NCI-H748 (cell line): Measurements from ENCODE around the gene CLEC3B.
"Not testable (repeated sequence)": the region's sequence is repeated elsewhere in the genome, so short reads cannot be mapped to it uniquely, and the experiment has no call there.

Experiments used
- DNase-seq: peaks from one replicate; lab custom pipeline; 2025; ENCODE audit not compliant: unreplicated experiment; lab: John Stamatoyannopoulos, UW

The CLEC3B gene

GRCh38 chr3:45064512-45065372 is 38.6 kb downstream of the CLEC3B start:
- no peak for DNase-seq

DNA sequence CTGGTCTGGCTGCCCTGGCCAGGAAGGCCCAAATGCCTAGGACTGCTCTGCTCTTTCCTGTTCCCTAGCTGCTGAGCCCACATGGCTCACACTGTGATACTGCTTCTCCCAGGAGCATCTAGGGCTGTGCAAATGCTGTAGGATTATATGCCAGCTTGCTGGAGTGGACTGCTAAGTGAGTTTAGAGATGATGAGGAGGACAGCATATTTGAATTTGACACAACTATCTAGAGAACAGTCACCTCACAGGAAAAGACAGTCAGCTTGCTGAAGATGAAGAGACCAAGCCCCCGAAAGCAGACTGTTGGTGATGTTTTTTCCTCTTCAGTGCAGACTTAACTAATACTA is 39.2 kb downstream of the CLEC3B start:
- DNase-seq, result no peak

DNA sequence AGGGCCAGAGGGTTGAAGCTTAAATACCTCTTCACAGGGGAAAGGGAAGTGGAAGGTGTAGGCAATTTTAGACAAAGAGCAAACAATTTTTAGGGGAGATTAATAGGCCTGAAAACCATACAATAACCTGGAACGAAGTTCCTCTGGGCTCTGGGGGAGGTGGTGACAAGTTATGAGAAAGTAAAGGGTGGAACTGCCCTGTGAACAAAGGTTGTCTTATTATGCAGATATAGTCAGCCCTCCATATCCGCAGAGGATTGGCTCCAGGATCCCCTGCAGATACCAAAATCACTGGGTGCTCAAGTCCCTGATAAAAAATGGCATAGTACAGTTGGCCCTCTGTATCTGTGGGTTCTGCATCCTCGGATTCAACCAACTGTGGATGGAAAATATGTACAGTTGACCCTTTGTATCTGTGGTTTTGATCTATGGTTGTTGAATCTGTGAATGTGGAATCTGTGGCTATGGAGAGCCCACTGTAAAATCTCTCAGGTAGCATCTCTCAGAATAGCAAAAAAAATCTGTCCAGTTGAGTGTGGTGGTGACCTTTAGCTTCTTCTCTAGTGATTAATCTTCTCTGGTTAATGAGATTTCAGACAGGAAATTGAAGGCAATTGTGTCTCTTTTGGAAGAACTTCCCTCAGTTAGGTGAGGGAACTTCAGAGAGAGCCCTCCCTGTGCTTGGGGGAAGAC is 40.2 kb downstream of the CLEC3B start:
- no peak for DNase-seq

GRCh38 chr3:45067486-45067885 is 41.4 kb downstream of the CLEC3B start:
- DNase-seq, result no peak

- peak; percentile 55 for DNase-seq
Observed at GRCh38 chr3:45067941-45068340, 41.8 kb downstream of the CLEC3B start.

DNA sequence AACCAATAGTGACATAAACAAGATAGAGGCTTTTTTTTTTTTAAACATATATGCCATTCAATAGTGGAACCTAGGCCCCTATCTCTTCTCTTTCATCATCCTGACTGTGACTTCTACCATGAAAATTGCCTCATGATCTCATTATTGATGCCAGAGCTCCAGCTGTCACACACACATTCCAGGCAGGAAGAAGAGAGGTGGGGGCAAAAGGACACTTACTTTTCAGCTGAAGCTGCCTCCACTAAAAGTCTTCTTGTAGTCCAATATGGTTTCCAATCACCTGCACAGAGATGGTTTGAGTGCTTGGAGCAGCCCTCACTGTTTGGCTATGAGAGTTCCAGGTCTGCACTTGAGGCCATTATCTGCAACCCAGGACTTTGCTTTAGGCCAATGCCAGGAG is 45.0 kb downstream of the CLEC3B start:
- no peak for DNase-seq

GRCh38 chr3:45075821-45076625 is 49.9 kb downstream of the CLEC3B start:
- DNase-seq, result no peak

DNA sequence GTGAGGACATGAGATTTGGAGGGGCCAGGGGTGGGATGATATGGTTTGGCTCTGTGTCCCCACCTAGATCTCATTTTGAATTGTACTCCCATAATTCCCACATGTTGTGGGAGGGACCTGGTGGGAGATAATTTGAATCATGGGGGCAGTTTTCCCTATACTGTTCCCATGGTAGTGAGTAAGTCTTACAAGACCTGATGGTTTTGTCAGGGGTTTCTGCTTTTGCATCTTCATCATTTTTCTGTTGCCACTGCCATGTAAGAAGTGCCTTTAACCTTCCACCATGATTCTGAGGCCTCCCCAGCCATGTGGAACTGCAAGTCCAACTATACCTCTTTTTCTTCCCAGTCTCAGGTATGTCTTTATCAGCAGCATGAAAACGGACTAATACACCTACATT is 52.2 kb downstream of the CLEC3B start:
- not testable (repeated sequence) for DNase-seq

DNA sequence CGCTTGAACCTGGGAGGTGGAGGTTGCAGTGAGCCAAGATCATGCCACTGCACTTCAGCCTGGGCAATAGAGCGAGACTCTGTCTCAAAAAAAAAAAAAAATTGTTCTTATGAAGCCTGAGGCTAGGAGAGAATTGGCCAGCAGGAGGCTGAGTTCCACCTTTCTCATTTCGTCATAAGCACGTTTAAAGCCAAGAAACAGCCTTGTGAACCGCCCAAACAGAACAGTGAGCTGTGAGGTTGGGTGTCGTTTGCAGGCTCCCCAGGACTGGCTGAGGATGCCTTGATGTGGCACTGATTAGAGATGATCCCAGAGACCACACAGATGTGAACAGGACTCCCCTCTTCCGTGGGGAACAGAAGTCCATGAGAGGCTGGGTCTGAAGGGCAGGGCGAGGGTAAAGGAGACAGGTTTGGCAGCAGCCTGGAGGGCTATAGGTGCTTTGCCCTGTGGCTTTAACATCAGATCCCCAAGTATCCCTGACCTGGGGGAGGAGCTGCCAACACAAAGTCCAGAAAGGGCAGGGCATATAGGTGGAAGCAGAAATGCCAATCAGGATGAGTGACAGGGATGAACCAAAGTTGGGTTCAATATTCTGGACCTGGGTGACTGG is 52.9 kb downstream of the CLEC3B start:
- DNase-seq, result no peak

GRCh38 chr3:45079715-45080114 is 53.6 kb downstream of the CLEC3B start:
- DNase-seq, result no peak

DNA sequence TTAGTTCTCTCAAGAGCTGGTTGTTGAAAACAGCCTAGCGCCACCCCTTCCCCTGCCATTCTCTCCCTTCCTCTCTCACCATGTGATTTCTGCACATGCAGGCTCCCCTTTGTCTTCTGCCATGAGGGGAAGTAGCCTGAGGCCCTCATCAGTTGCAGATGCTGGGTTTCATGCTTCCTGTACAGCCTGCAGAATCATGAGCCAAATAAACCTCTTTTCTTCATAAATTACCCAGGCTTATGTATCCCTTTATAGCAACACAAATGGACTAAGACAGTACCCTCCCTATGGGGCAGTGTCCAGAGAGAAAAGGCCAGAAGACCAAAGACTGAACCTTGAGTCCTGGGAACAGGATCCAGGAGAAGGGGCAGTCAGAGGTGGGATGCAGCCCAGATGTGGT is 54.7 kb downstream of the CLEC3B start:
- no peak for DNase-seq

GRCh38 chr3:45081506-45082141 is 55.5 kb downstream of the CLEC3B start:
- DNase-seq, result no peak

- DNase-seq, result no peak
Observed at GRCh38 chr3:45082142-45082538, 56.0 kb downstream of the CLEC3B start.

DNA sequence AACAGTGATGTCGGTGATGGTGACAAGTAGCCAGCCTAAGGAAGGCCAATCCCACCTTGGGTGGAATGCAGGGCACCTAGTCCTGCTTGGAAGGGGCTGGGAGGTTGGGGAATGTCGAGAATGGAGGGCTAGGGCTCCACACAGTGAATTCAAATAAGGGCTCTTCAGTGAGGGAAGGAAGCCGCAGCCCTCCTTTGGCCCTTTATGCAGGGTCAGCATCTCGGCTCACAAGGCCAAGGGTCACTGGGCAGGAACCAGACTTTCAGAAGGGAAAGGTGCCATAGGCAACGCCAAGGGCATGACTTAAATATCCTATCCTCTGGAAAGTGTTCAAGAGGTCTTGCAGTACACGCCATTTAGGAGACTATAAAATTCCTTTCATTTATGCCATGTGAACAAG is 56.9 kb downstream of the CLEC3B start:
- DNase-seq, result no peak

DNA sequence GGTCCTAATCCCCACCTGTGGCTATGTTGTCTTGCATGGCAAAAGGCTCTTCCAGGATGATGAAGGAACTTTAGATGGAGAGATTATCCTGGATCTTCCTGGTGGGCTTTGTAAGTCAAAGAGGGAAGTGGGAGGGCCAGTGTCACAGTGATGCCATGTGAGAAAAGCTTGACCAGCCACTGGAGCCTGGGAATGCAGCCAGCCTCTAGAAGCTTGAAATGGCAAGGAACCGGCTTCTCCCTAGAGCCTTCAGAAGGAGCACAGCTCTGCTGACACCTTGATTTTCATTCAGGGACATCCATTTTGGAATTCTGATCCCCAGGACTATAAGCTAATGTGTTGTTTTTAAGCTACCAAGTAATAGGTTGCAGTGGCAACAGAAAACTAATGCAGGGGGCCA is 58.3 kb downstream of the CLEC3B start:
- DNase-seq, result no peak

- DNase-seq, result no peak
Observed at GRCh38 chr3:45084820-45085816, 59.0 kb downstream of the CLEC3B start.
